GM12892 (cell line): ENCODE data around the gene HSH2D.

Experiments used
- POLR2A ChIP-seq: IDR thresholded peaks from 2 replicates; pipeline ENCODE4 v1.6.1; 2011; ENCODE audit warnings: low read depth, low read length, control low read depth
- POLR2AphosphoS5 ChIP-seq: IDR thresholded peaks from 2 replicates; pipeline ENCODE4 v1.6.1; 2011; ENCODE audit warnings: low read depth, low read length, control low read depth
- TAF1 ChIP-seq: IDR thresholded peaks from 2 replicates; pipeline ENCODE4 v1.6.1; 2011; ENCODE audit warnings: low read depth, mild to moderate bottlenecking, control low read depth, low read length, borderline replicate concordance

- TF ChIP-seq POLR2A (no peak), TAF1 (no peak), POLR2AphosphoS5 (no peak)
Observed at GRCh38 chr19:16121141-16121540, 22.3 kb upstream of the HSH2D start.
